Measurements from ENCODE around the gene BRINP3.

Gene BRINP3

GRCh38 chr1:190274721-190275120 lies 202.9 kb downstream of the BRINP3 start:
- Histone ChIP-seq H3K4me1 (ENCODE audit: control insufficient read depth, insufficient read depth, low read length, poor library complexity, severe bottlenecking) (no peaks in the 10 kb centered on the region), H3K27ac (ENCODE audit: low read depth, low read length, severe bottlenecking) (no peak overlapping the region), H3K9me3 (ENCODE audit: control insufficient read depth, low read length) (no peaks in the 10 kb centered on the region), H3K36me3 (ENCODE audit: control insufficient read depth, insufficient read depth, low read length) (no peaks in the 10 kb centered on the region), H3K4me3 (ENCODE audit: extremely low read depth, insufficient read depth, low read length, poor library complexity, severe bottlenecking) (no peak overlapping the region)
- no CpG with 5 or more reads among the region's 1 CpG for WGBS, 2 experiments (ENCODE audit: insufficient coverage in 2 of 2)

DNA sequence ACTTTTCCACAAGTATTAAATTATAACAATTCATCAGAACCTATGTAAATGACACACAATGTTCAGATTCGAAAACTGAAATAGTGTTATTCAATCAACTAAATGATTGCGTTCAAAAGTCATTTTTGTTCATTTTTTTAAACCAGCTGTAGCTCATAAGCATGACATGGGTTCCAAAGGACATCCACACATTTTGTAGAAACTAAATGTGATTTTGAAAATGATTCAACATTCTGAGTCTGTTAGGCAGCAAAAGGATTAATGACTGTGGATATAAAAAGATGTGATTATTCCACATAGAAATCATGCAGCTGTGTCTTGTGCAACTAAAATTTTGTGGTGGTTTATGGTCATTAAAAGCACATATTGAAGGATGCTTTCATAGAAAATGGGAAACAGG lies 204.5 kb downstream of the BRINP3 start:
- H3K9me3 ChIP-seq (ENCODE audit: control insufficient read depth, low read length): no peaks in the 10 kb centered on the region
- WGBS, 2 experiments (ENCODE audit: insufficient coverage in 2 of 2): 90% methylated on average over 2 of the region's 2 CpGs; no CpG with 5 or more reads in 1 of the 2 experiments
- H3K4me1 ChIP-seq (ENCODE audit: control insufficient read depth, insufficient read depth, low read length, poor library complexity, severe bottlenecking): no peaks in the 10 kb centered on the region
- H3K4me3 ChIP-seq (ENCODE audit: extremely low read depth, insufficient read depth, low read length, poor library complexity, severe bottlenecking): no peak overlapping the region
- H3K36me3 ChIP-seq (ENCODE audit: control insufficient read depth, insufficient read depth, low read length): no peaks in the 10 kb centered on the region
- no peak overlapping the region for H3K27ac ChIP-seq (ENCODE audit: low read depth, low read length, severe bottlenecking)

- Histone ChIP-seq H3K4me3 (ENCODE audit: extremely low read depth, insufficient read depth, low read length, poor library complexity, severe bottlenecking) (no peak overlapping the region), H3K9me3 (ENCODE audit: control insufficient read depth, low read length) (no peaks in the 10 kb centered on the region), H3K36me3 (ENCODE audit: control insufficient read depth, insufficient read depth, low read length) (no peaks in the 10 kb centered on the region), H3K4me1 (ENCODE audit: control insufficient read depth, insufficient read depth, low read length, poor library complexity, severe bottlenecking) (no peaks in the 10 kb centered on the region), H3K27ac (ENCODE audit: low read depth, low read length, severe bottlenecking) (no peak overlapping the region)
- 88 to 91% methylated on average over 2 of the region's 3 CpGs for WGBS, 2 experiments (ENCODE audit: insufficient coverage in 2 of 2)
Observed at GRCh38 chr1:190262538-190262937, 215.1 kb downstream of the BRINP3 start.

- no peak overlapping the region for H3K4me3 ChIP-seq (ENCODE audit: extremely low read depth, insufficient read depth, low read length, poor library complexity, severe bottlenecking)
- no peak overlapping the region for H3K27ac ChIP-seq (ENCODE audit: low read depth, low read length, severe bottlenecking)
- WGBS, 2 experiments (ENCODE audit: insufficient coverage in 2 of 2): 75 to 100% methylated on average over 1 of the region's 1 CpG
- H3K9me3 ChIP-seq (ENCODE audit: control insufficient read depth, low read length): no peaks in the 10 kb centered on the region
- H3K4me1 ChIP-seq (ENCODE audit: control insufficient read depth, insufficient read depth, low read length, poor library complexity, severe bottlenecking): no peaks in the 10 kb centered on the region
- H3K36me3 ChIP-seq (ENCODE audit: control insufficient read depth, insufficient read depth, low read length): no peaks in the 10 kb centered on the region
Observed at GRCh38 chr1:190259424-190259823, 218.2 kb downstream of the BRINP3 start.

DNA sequence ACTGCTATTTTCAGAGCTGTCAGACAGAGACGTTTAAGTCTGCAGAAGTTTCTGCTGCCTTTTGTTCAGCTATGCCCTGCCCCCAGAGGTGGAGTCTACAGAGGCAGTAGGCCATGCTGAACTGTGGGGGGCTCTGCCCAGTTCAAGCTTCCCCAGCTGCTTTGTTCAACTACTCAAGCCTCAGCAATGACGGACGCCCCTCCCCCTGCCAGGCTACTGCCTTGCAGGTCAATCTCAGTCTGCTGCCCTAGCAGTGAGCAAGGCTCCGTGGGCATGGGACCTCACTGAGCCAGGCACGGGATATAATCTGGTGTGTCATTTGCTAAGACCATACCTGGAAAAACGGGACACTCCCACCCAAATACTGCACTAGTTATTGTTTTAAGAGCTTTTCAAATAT lies 219.7 kb downstream of the BRINP3 start:
- no peak overlapping the region for H3K27ac ChIP-seq (ENCODE audit: low read depth, low read length, severe bottlenecking)
- H3K9me3 ChIP-seq (ENCODE audit: control insufficient read depth, low read length): no peaks in the 10 kb centered on the region
- no peak overlapping the region for H3K4me3 ChIP-seq (ENCODE audit: extremely low read depth, insufficient read depth, low read length, poor library complexity, severe bottlenecking)
- H3K4me1 ChIP-seq (ENCODE audit: control insufficient read depth, insufficient read depth, low read length, poor library complexity, severe bottlenecking): no peaks in the 10 kb centered on the region
- H3K36me3 ChIP-seq (ENCODE audit: control insufficient read depth, insufficient read depth, low read length): no peaks in the 10 kb centered on the region
- WGBS, 2 experiments (ENCODE audit: insufficient coverage in 2 of 2): 53 to 80% methylated on average over 2 to 4 of the region's 6 CpGs

DNA sequence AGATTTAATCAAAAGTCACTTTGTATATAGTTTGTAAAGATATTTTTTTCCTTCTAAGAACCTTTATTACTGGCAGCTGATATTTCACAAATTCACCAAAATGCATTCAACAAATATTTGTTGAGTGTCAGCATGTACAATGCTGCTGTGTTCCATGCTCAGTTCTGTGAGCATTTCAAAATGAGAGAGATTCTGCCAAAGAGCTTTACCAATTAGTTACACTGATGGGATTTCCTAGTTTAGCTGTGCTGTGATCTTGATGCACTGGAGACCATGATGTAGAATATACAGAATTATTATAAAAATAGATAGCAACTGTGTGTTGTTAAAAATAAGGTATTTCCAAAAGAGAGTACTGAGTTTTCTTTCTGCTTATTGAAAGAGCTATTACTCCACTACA lies 225.6 kb downstream of the BRINP3 start:
- H3K4me1 ChIP-seq (ENCODE audit: control insufficient read depth, insufficient read depth, low read length, poor library complexity, severe bottlenecking): no peaks in the 10 kb centered on the region
- no peaks in the 10 kb centered on the region for H3K36me3 ChIP-seq (ENCODE audit: control insufficient read depth, insufficient read depth, low read length)

DNA sequence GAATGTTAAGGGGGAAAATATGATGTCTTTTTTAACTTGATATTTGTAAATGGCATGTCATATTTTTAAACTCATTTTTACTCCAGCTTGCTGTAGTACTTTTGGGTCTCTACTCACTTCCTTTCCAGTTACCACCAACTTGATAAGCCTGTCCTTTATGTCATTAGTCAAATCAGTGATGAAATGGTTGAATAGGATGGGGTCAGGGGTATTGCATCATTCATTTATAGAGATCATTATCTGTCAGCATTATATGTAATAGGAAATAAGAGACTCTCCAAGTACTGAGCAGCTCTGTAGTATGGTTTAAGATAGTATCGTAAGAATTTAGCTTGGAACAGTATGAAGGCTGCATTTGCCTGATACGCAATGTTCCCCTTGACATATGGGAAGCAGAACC lies 227.3 kb downstream of the BRINP3 start:
- Histone ChIP-seq H3K4me3 (ENCODE audit: extremely low read depth, insufficient read depth, low read length, poor library complexity, severe bottlenecking) (no peak overlapping the region), H3K36me3 (ENCODE audit: control insufficient read depth, insufficient read depth, low read length) (no peaks in the 10 kb centered on the region), H3K9me3 (ENCODE audit: control insufficient read depth, low read length) (no peaks in the 10 kb centered on the region), H3K27ac (ENCODE audit: low read depth, low read length, severe bottlenecking) (no peak overlapping the region), H3K4me1 (ENCODE audit: control insufficient read depth, insufficient read depth, low read length, poor library complexity, severe bottlenecking) (no peaks in the 10 kb centered on the region)
- WGBS, 2 experiments (ENCODE audit: insufficient coverage in 2 of 2): 100% methylated on average over 1 of the region's 2 CpGs; no CpG with 5 or more reads in 1 of the 2 experiments

More for the DNA sequence above, 225.6 kb downstream of the BRINP3 start:
- no peaks in the 10 kb centered on the region for H3K9me3 ChIP-seq (ENCODE audit: control insufficient read depth, low read length)
- H3K27ac ChIP-seq (ENCODE audit: low read depth, low read length, severe bottlenecking): no peak overlapping the region
- H3K4me3 ChIP-seq (ENCODE audit: extremely low read depth, insufficient read depth, low read length, poor library complexity, severe bottlenecking): no peak overlapping the region

GRCh38 chr1:190244406-190244805 lies 233.3 kb downstream of the BRINP3 start:
- no peaks in the 10 kb centered on the region for H3K9me3 ChIP-seq (ENCODE audit: control insufficient read depth, low read length)
- WGBS, 2 experiments (ENCODE audit: insufficient coverage in 2 of 2): 0 to 50% methylated on average over 1 to 2 of the region's 4 CpGs
- H3K27ac ChIP-seq (ENCODE audit: low read depth, low read length, severe bottlenecking): no peak overlapping the region
- H3K36me3 ChIP-seq (ENCODE audit: control insufficient read depth, insufficient read depth, low read length): no peaks in the 10 kb centered on the region
- no peaks in the 10 kb centered on the region for H3K4me1 ChIP-seq (ENCODE audit: control insufficient read depth, insufficient read depth, low read length, poor library complexity, severe bottlenecking)
- H3K4me3 ChIP-seq (ENCODE audit: extremely low read depth, insufficient read depth, low read length, poor library complexity, severe bottlenecking): no peak overlapping the region

DNA sequence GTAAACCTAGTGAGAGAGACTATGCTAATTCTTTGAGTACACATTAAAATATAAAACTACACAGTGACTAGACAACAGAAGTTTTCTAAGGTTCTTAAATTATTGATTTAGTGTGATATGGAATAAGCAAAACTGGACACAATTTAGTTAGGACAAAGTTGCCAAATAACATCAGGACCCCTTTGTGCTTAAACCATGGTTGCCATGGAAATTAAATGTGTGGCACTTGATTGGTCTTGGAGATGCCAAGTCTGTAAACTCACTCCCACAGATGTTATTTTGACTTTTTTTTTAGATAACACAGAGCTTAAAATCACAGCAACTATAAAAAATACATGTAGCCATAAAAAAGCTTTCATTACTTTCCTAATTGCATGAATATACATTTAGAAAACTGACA lies 234.6 kb downstream of the BRINP3 start:
- no peaks in the 10 kb centered on the region for H3K36me3 ChIP-seq (ENCODE audit: control insufficient read depth, insufficient read depth, low read length)
- no peak overlapping the region for H3K27ac ChIP-seq (ENCODE audit: low read depth, low read length, severe bottlenecking)
- no peaks in the 10 kb centered on the region for H3K4me1 ChIP-seq (ENCODE audit: control insufficient read depth, insufficient read depth, low read length, poor library complexity, severe bottlenecking)
- H3K9me3 ChIP-seq (ENCODE audit: control insufficient read depth, low read length): no peaks in the 10 kb centered on the region
- no peak overlapping the region for H3K4me3 ChIP-seq (ENCODE audit: extremely low read depth, insufficient read depth, low read length, poor library complexity, severe bottlenecking)

- Histone ChIP-seq H3K27ac (ENCODE audit: low read depth, low read length, severe bottlenecking) (no peak overlapping the region), H3K36me3 (ENCODE audit: control insufficient read depth, insufficient read depth, low read length) (no peaks in the 10 kb centered on the region), H3K9me3 (ENCODE audit: control insufficient read depth, low read length) (no peaks in the 10 kb centered on the region), H3K4me1 (ENCODE audit: control insufficient read depth, insufficient read depth, low read length, poor library complexity, severe bottlenecking) (no peaks in the 10 kb centered on the region), H3K4me3 (ENCODE audit: extremely low read depth, insufficient read depth, low read length, poor library complexity, severe bottlenecking) (no peak overlapping the region)
- no CpG with 5 or more reads among the region's 2 CpGs for WGBS, 2 experiments (ENCODE audit: insufficient coverage in 2 of 2)
Observed at GRCh38 chr1:190226006-190226405, 251.7 kb downstream of the BRINP3 start.

- no peaks in the 10 kb centered on the region for H3K9me3 ChIP-seq (ENCODE audit: control insufficient read depth, low read length)
- 83% methylated on average over 2 of the region's 3 CpGs; no CpG with 5 or more reads in 1 of the 2 experiments for WGBS, 2 experiments (ENCODE audit: insufficient coverage in 2 of 2)
- no peak overlapping the region for H3K4me3 ChIP-seq (ENCODE audit: extremely low read depth, insufficient read depth, low read length, poor library complexity, severe bottlenecking)
- H3K36me3 ChIP-seq (ENCODE audit: control insufficient read depth, insufficient read depth, low read length): no peaks in the 10 kb centered on the region
- H3K27ac ChIP-seq (ENCODE audit: low read depth, low read length, severe bottlenecking): no peak overlapping the region
- no peaks in the 10 kb centered on the region for H3K4me1 ChIP-seq (ENCODE audit: control insufficient read depth, insufficient read depth, low read length, poor library complexity, severe bottlenecking)
Observed at GRCh38 chr1:190212450-190212849, 265.2 kb downstream of the BRINP3 start.

GRCh38 chr1:190207733-190208132 lies 269.9 kb downstream of the BRINP3 start:
- H3K4me1 ChIP-seq (ENCODE audit: control insufficient read depth, insufficient read depth, low read length, poor library complexity, severe bottlenecking): no peaks in the 10 kb centered on the region
- H3K4me3 ChIP-seq (ENCODE audit: extremely low read depth, insufficient read depth, low read length, poor library complexity, severe bottlenecking): no peak overlapping the region
- H3K36me3 ChIP-seq (ENCODE audit: control insufficient read depth, insufficient read depth, low read length): no peaks in the 10 kb centered on the region
- 94 to 100% methylated on average over 1 to 2 of the region's 4 CpGs for WGBS, 2 experiments (ENCODE audit: insufficient coverage in 2 of 2)
- H3K27ac ChIP-seq (ENCODE audit: low read depth, low read length, severe bottlenecking): no peak overlapping the region
- no peaks in the 10 kb centered on the region for H3K9me3 ChIP-seq (ENCODE audit: control insufficient read depth, low read length)
